ENCODE measurements around the gene BRINP3.
"Not testable (repeated sequence)": the region's sequence is repeated elsewhere in the genome, so short reads cannot be mapped to it uniquely, and the experiment has no call there.

BRINP3 gene

GRCh38 chr1:190477762-190478148 lies at the start of gene BRINP3:
TSS of gene BRINP3 (minus strand) at chr1:190477864.
- DNase-seq (ENCODE audit: low read depth in 2 of 2, low spot score in 1 of 2): no peak

- no peak for DNase-seq (ENCODE audit: low read depth in 2 of 2, low spot score in 1 of 2)
Measured at GRCh38 chr1:190511554-190511953, 33.9 kb upstream of the BRINP3 start.

GRCh38 chr1:190507357-190507756 lies 29.7 kb upstream of the BRINP3 start:
- no peak for DNase-seq (ENCODE audit: low read depth in 2 of 2, low spot score in 1 of 2)

- not testable (repeated sequence) for DNase-seq (ENCODE audit: low read depth in 2 of 2, low spot score in 1 of 2)
Measured at GRCh38 chr1:190504539-190504938, 26.9 kb upstream of the BRINP3 start.

- DNase-seq (ENCODE audit: low read depth in 2 of 2, low spot score in 1 of 2): no peak
Measured at GRCh38 chr1:190497565-190497964, 19.9 kb upstream of the BRINP3 start.

GRCh38 chr1:190494451-190494850 lies 16.8 kb upstream of the BRINP3 start:
- no peak for DNase-seq (ENCODE audit: low read depth in 2 of 2, low spot score in 1 of 2)

- DNase-seq (ENCODE audit: low read depth in 2 of 2, low spot score in 1 of 2): no peak
Measured at GRCh38 chr1:190491404-190491803, 13.7 kb upstream of the BRINP3 start.

- DNase-seq (ENCODE audit: low read depth in 2 of 2, low spot score in 1 of 2): no peak
Measured at GRCh38 chr1:190484045-190484444, 6.4 kb upstream of the BRINP3 start.

- no peak for DNase-seq (ENCODE audit: low read depth in 2 of 2, low spot score in 1 of 2)
Measured at GRCh38 chr1:190480231-190480630, 2.6 kb upstream of the BRINP3 start.

- DNase-seq (ENCODE audit: low read depth in 2 of 2, low spot score in 1 of 2): no peak
Measured at GRCh38 chr1:190479516-190479915, 1.9 kb upstream of the BRINP3 start.

GRCh38 chr1:190479050-190479397 lies 1.4 kb upstream of the BRINP3 start:
- DNase-seq (ENCODE audit: low read depth in 2 of 2, low spot score in 1 of 2): no peak

GRCh38 chr1:190478149-190479049 lies 735 bp upstream of the BRINP3 start:
- no peak for DNase-seq (ENCODE audit: low read depth in 2 of 2, low spot score in 1 of 2)

- DNase-seq (ENCODE audit: low read depth in 2 of 2, low spot score in 1 of 2): no peak
Measured at GRCh38 chr1:190476806-190477205, 858 bp downstream of the BRINP3 start.

GRCh38 chr1:190476321-190476720 lies 1.3 kb downstream of the BRINP3 start:
- no peak for DNase-seq (ENCODE audit: low read depth in 2 of 2, low spot score in 1 of 2)

- no peak for DNase-seq (ENCODE audit: low read depth in 2 of 2, low spot score in 1 of 2)
Measured at GRCh38 chr1:190475421-190476141, 2.1 kb downstream of the BRINP3 start.

GRCh38 chr1:190474650-190475211 lies 2.9 kb downstream of the BRINP3 start:
- DNase-seq (ENCODE audit: low read depth in 2 of 2, low spot score in 1 of 2): no peak

- no peak for DNase-seq (ENCODE audit: low read depth in 2 of 2, low spot score in 1 of 2)
Measured at GRCh38 chr1:190474010-190474409, 3.7 kb downstream of the BRINP3 start.

GRCh38 chr1:190472494-190472893 lies 5.2 kb downstream of the BRINP3 start:
- no peak for DNase-seq (ENCODE audit: low read depth in 2 of 2, low spot score in 1 of 2)

GRCh38 chr1:190472042-190472441 lies 5.6 kb downstream of the BRINP3 start:
- DNase-seq (ENCODE audit: low read depth in 2 of 2, low spot score in 1 of 2): no peak

- DNase-seq (ENCODE audit: low read depth in 2 of 2, low spot score in 1 of 2): no peak
Measured at GRCh38 chr1:190464690-190465089, 13.0 kb downstream of the BRINP3 start.

- DNase-seq (ENCODE audit: low read depth in 2 of 2, low spot score in 1 of 2): no peak
Measured at GRCh38 chr1:190456129-190456528, 21.5 kb downstream of the BRINP3 start.

- DNase-seq (ENCODE audit: low read depth in 2 of 2, low spot score in 1 of 2): no peak
Measured at GRCh38 chr1:190455631-190456030, 22.0 kb downstream of the BRINP3 start.
